Panc1 (cell line): Measurements from ENCODE around the gene MAST3.

Experiments
- POLR2AphosphoS5 ChIP-seq: IDR thresholded peaks from 2 replicates; pipeline ENCODE4 v1.6.1; 2012; ENCODE audit warnings: mild to moderate bottlenecking, low read depth, low read length, moderate library complexity
- SIN3A ChIP-seq: IDR thresholded peaks from 2 replicates; pipeline ENCODE4 v1.6.1; 2012; ENCODE audit warnings: low read depth, mild to moderate bottlenecking, low read length, moderate library complexity, borderline replicate concordance; ENCODE audit not compliant: insufficient read depth
- TCF7L2 ChIP-seq: IDR thresholded peaks from 2 replicates; pipeline ENCODE4 v1.6.1; 2011; ENCODE audit warnings: mild to moderate bottlenecking, low read depth, low read length, inconsistent platforms
- TF ChIP-seq, protein P1 (sequence below): fragments of 450-650 bp; IDR thresholded peaks from 2 replicates; pipeline ENCODE4 v1.5.1; 2017; ENCODE audit warnings: mild to moderate bottlenecking
- TF ChIP-seq, protein P2 (sequence below), 2 experiments: IDR thresholded peaks; 2 replicates each; pipeline ENCODE4 v1.6.1; 2011 to 2012; ENCODE audit warnings: low read depth in 2 of 2, control low read depth in 1 of 2, low read length in 1 of 2, mild to moderate bottlenecking in 1 of 2, moderate library complexity in 1 of 2; ENCODE audit not compliant: insufficient read depth in 1 of 2

DNA sequence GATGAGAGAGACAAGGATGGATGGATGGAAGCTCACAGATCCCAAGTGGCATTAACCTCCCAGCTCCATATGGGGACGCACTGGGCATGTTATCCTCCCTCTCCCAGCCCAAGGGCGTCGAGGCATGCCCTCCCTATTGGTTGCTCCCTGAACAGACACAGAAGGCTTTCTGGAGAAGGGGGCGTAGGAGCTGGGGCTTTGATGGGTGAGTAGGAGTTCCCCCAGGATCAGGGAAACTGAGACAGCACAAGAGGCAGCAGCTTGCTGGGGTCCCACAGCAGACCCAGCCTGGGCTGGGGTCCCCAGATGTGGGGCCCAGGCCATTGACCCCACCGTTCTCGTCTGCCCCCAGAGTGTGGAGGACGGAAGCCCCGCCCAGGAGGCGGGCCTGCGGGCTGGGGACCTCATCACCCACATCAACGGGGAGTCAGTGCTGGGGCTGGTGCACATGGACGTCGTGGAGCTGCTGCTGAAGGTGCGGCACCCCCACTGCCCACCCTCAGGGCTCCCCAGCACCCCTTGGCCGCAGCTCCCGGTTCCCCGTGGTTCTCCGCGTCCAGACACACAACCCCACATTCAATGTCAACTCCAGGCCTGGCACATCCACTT, 47.9 kb downstream of the MAST3 start:
- TF ChIP-seq, protein P1, sequence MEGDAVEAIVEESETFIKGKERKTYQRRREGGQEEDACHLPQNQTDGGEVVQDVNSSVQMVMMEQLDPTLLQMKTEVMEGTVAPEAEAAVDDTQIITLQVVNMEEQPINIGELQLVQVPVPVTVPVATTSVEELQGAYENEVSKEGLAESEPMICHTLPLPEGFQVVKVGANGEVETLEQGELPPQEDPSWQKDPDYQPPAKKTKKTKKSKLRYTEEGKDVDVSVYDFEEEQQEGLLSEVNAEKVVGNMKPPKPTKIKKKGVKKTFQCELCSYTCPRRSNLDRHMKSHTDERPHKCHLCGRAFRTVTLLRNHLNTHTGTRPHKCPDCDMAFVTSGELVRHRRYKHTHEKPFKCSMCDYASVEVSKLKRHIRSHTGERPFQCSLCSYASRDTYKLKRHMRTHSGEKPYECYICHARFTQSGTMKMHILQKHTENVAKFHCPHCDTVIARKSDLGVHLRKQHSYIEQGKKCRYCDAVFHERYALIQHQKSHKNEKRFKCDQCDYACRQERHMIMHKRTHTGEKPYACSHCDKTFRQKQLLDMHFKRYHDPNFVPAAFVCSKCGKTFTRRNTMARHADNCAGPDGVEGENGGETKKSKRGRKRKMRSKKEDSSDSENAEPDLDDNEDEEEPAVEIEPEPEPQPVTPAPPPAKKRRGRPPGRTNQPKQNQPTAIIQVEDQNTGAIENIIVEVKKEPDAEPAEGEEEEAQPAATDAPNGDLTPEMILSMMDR = no peak
- no peak for TF ChIP-seq POLR2AphosphoS5
- TF ChIP-seq TCF7L2 = no peak
- TF ChIP-seq, protein P2, sequence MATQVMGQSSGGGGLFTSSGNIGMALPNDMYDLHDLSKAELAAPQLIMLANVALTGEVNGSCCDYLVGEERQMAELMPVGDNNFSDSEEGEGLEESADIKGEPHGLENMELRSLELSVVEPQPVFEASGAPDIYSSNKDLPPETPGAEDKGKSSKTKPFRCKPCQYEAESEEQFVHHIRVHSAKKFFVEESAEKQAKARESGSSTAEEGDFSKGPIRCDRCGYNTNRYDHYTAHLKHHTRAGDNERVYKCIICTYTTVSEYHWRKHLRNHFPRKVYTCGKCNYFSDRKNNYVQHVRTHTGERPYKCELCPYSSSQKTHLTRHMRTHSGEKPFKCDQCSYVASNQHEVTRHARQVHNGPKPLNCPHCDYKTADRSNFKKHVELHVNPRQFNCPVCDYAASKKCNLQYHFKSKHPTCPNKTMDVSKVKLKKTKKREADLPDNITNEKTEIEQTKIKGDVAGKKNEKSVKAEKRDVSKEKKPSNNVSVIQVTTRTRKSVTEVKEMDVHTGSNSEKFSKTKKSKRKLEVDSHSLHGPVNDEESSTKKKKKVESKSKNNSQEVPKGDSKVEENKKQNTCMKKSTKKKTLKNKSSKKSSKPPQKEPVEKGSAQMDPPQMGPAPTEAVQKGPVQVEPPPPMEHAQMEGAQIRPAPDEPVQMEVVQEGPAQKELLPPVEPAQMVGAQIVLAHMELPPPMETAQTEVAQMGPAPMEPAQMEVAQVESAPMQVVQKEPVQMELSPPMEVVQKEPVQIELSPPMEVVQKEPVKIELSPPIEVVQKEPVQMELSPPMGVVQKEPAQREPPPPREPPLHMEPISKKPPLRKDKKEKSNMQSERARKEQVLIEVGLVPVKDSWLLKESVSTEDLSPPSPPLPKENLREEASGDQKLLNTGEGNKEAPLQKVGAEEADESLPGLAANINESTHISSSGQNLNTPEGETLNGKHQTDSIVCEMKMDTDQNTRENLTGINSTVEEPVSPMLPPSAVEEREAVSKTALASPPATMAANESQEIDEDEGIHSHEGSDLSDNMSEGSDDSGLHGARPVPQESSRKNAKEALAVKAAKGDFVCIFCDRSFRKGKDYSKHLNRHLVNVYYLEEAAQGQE (IDR thresholded peaks at IDR 0.05; ENCODE audit: insufficient read depth in 1 of 2, low read depth in 2 of 2, low read length in 1 of 2) = no peak
- no peak for TF ChIP-seq SIN3A
